Measurements from ENCODE around the gene C1QTNF6.

The C1QTNF6 gene

GRCh38 chr22:37224757-37225420, 36.8 kb upstream of the C1QTNF6 start:
- no peak overlapping the region for H2BK120ac ChIP-seq (ENCODE audit: insufficient read depth, low read length, poor library complexity)
- H3K27ac ChIP-seq (ENCODE audit: low read depth, low read length) = no peak overlapping the region
- H3K79me2 ChIP-seq (ENCODE audit: control insufficient read depth, insufficient read depth, low read length, poor library complexity) = no peaks in the 10 kb centered on the region
- peaks cover 0 to 5% of the 10 kb centered on the region in 2 experiments for H3K4me1 ChIP-seq (ENCODE audit: control insufficient read depth in 1 of 2, insufficient read depth in 2 of 2, low read length in 2 of 2)
- H3K4ac ChIP-seq (ENCODE audit: low read depth, low read length) = no peak overlapping the region
- H3K4me2 ChIP-seq (ENCODE audit: low read length) = no peak overlapping the region
- H3K27me3 ChIP-seq (ENCODE audit: insufficient read depth, low read length) = no peaks in the 10 kb centered on the region
- H3K36me3 ChIP-seq (ENCODE audit: control insufficient read depth in 1 of 2, insufficient read depth in 2 of 2, low read length in 2 of 2) = no peaks in the 10 kb centered on the region
- H4K91ac ChIP-seq (ENCODE audit: low read depth, low read length) = no peak overlapping the region
- H3K4me3 ChIP-seq (ENCODE audit: low read depth, low read length) = no peak overlapping the region
- no peak overlapping the region for H2BK5ac ChIP-seq (ENCODE audit: low read depth, low read length, poor library complexity)
- H3K14ac ChIP-seq (ENCODE audit: low read length) = no peak overlapping the region
- H3K9me3 ChIP-seq (ENCODE audit: insufficient read depth, low read depth, low read length) = peaks cover 2% of the 10 kb centered on the region
- H4K12ac ChIP-seq (ENCODE audit: low read depth, low read length) = no peak overlapping the region
- DNase-seq = no peak
- H3K79me1 ChIP-seq (ENCODE audit: low read length) = no peaks in the 10 kb centered on the region
- H3K9ac ChIP-seq (ENCODE audit: low read length) = no peak overlapping the region
- no peak overlapping the region for H2BK12ac ChIP-seq (ENCODE audit: low read length)
- no peak overlapping the region for H2AK5ac ChIP-seq (ENCODE audit: low read length)
- H4K8ac ChIP-seq (ENCODE audit: low read depth, low read length) = no peak overlapping the region
- no peak overlapping the region for H2AFZ ChIP-seq (ENCODE audit: insufficient read depth, low read length, poor library complexity)
- H3K23ac ChIP-seq (ENCODE audit: low read length) = no peak overlapping the region
- H3K18ac ChIP-seq (ENCODE audit: low read length) = no peak overlapping the region
- WGBS (ENCODE audit: extremely low coverage, insufficient coverage, insufficient read length) = no CpG with 5 or more reads among the region's 8 CpGs

GRCh38 chr22:37223965-37224551, 36.0 kb upstream of the C1QTNF6 start:
- Histone ChIP-seq H4K8ac (ENCODE audit: low read depth, low read length) (no peak overlapping the region), H2BK120ac (ENCODE audit: insufficient read depth, low read length, poor library complexity) (no peak overlapping the region), H2BK5ac (ENCODE audit: low read depth, low read length, poor library complexity) (no peak overlapping the region), H3K27ac (ENCODE audit: low read depth, low read length) (no peak overlapping the region), H4K91ac (ENCODE audit: low read depth, low read length) (no peak overlapping the region), H2AK5ac (ENCODE audit: low read length) (no peak overlapping the region), H3K4me3 (ENCODE audit: low read depth, low read length) (no peak overlapping the region), H3K4me1 (ENCODE audit: control insufficient read depth in 1 of 2, insufficient read depth in 2 of 2, low read length in 2 of 2) (peaks cover 0 to 5% of the 10 kb centered on the region in 2 experiments), H3K14ac (ENCODE audit: low read length) (no peak overlapping the region), H3K4me2 (ENCODE audit: low read length) (no peak overlapping the region), H3K9ac (ENCODE audit: low read length) (no peak overlapping the region), H3K27me3 (ENCODE audit: insufficient read depth, low read length) (no peaks in the 10 kb centered on the region), H3K79me1 (ENCODE audit: low read length) (no peaks in the 10 kb centered on the region), H3K23ac (ENCODE audit: low read length) (no peak overlapping the region), H4K12ac (ENCODE audit: low read depth, low read length) (no peak overlapping the region), H3K18ac (ENCODE audit: low read length) (no peak overlapping the region), H3K9me3 (ENCODE audit: insufficient read depth, low read depth, low read length) (peaks cover 2% of the 10 kb centered on the region), H2AFZ (ENCODE audit: insufficient read depth, low read length, poor library complexity) (no peak overlapping the region), H3K36me3 (ENCODE audit: control insufficient read depth in 1 of 2, insufficient read depth in 2 of 2, low read length in 2 of 2) (no peaks in the 10 kb centered on the region), H3K4ac (ENCODE audit: low read depth, low read length) (no peak overlapping the region), H3K79me2 (ENCODE audit: control insufficient read depth, insufficient read depth, low read length, poor library complexity) (no peaks in the 10 kb centered on the region), H2BK12ac (ENCODE audit: low read length) (no peak overlapping the region)
- no peak for DNase-seq
- WGBS (ENCODE audit: extremely low coverage, insufficient coverage, insufficient read length) = no CpG with 5 or more reads among the region's 3 CpGs

DNA sequence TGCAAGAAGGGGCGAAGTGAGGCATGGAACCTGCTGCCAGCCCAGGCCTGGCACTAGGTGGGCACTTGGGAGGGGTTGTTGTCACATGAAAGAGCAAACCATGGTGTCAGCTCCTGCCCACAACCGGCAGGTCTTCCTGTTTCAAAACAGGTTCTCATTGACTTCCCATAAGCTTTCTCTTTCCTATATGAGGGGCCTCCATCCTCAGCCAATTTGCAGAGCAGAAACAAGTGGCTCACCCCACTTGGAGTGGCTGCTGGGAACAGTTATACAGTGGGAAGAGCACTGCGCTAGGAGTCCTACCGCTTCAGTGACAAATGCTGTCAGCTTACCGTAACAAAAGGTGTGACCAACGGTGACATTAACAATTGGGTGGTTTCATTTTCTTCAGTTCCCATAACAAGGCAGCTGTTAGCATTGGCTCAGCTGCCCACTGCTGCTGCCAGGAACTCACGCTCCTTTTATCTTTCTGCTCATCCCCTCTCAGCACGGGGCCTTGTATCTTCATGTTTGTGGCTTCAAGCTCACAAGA, 34.5 kb upstream of the C1QTNF6 start:
- no peak overlapping the region for H3K4me2 ChIP-seq (ENCODE audit: low read length)
- H3K14ac ChIP-seq (ENCODE audit: low read length) = no peak overlapping the region
- no peak overlapping the region for H4K91ac ChIP-seq (ENCODE audit: low read depth, low read length)
- H2AK5ac ChIP-seq (ENCODE audit: low read length) = no peak overlapping the region
- H4K8ac ChIP-seq (ENCODE audit: low read depth, low read length) = no peak overlapping the region
- no peaks in the 10 kb centered on the region for H3K36me3 ChIP-seq (ENCODE audit: control insufficient read depth in 1 of 2, insufficient read depth in 2 of 2, low read length in 2 of 2)
- no peak overlapping the region for H3K4me3 ChIP-seq (ENCODE audit: low read depth, low read length)
- DNase-seq = no peak
- H3K9ac ChIP-seq (ENCODE audit: low read length) = no peak overlapping the region
- WGBS (ENCODE audit: extremely low coverage, insufficient coverage, insufficient read length) = no CpG with 5 or more reads among the region's 8 CpGs
- no peak overlapping the region for H3K27ac ChIP-seq (ENCODE audit: low read depth, low read length)
- H4K12ac ChIP-seq (ENCODE audit: low read depth, low read length) = no peak overlapping the region
- peaks cover 3% of the 10 kb centered on the region for H3K9me3 ChIP-seq (ENCODE audit: insufficient read depth, low read depth, low read length)
- H3K4me1 ChIP-seq (ENCODE audit: control insufficient read depth in 1 of 2, insufficient read depth in 2 of 2, low read length in 2 of 2) = no peaks in the 10 kb centered on the region
- no peaks in the 10 kb centered on the region for H3K27me3 ChIP-seq (ENCODE audit: insufficient read depth, low read length)
- no peak overlapping the region for H3K18ac ChIP-seq (ENCODE audit: low read length)
- H2AFZ ChIP-seq (ENCODE audit: insufficient read depth, low read length, poor library complexity) = no peak overlapping the region
- no peak overlapping the region for H2BK12ac ChIP-seq (ENCODE audit: low read length)
- no peaks in the 10 kb centered on the region for H3K79me1 ChIP-seq (ENCODE audit: low read length)
- H2BK5ac ChIP-seq (ENCODE audit: low read depth, low read length, poor library complexity) = no peak overlapping the region
- no peak overlapping the region for H3K4ac ChIP-seq (ENCODE audit: low read depth, low read length)
- no peaks in the 10 kb centered on the region for H3K79me2 ChIP-seq (ENCODE audit: control insufficient read depth, insufficient read depth, low read length, poor library complexity)
- no peak overlapping the region for H2BK120ac ChIP-seq (ENCODE audit: insufficient read depth, low read length, poor library complexity)
- H3K23ac ChIP-seq (ENCODE audit: low read length) = no peak overlapping the region

- no peaks in the 10 kb centered on the region for H3K36me3 ChIP-seq (ENCODE audit: control insufficient read depth in 1 of 2, insufficient read depth in 2 of 2, low read length in 2 of 2)
- no peaks in the 10 kb centered on the region for H3K27me3 ChIP-seq (ENCODE audit: insufficient read depth, low read length)
- no peak overlapping the region for H3K14ac ChIP-seq (ENCODE audit: low read length)
- H4K91ac ChIP-seq (ENCODE audit: low read depth, low read length) = no peak overlapping the region
- no peak overlapping the region for H3K23ac ChIP-seq (ENCODE audit: low read length)
- H3K4me3 ChIP-seq (ENCODE audit: low read depth, low read length) = no peak overlapping the region
- H2AK5ac ChIP-seq (ENCODE audit: low read length) = no peak overlapping the region
- H2BK120ac ChIP-seq (ENCODE audit: insufficient read depth, low read length, poor library complexity) = no peak overlapping the region
- no peak overlapping the region for H3K4me2 ChIP-seq (ENCODE audit: low read length)
- WGBS (ENCODE audit: extremely low coverage, insufficient coverage, insufficient read length) = no CpG with 5 or more reads among the region's 10 CpGs
- H2AFZ ChIP-seq (ENCODE audit: insufficient read depth, low read length, poor library complexity) = no peak overlapping the region
- H4K12ac ChIP-seq (ENCODE audit: low read depth, low read length) = no peak overlapping the region
- no peaks in the 10 kb centered on the region for H3K4me1 ChIP-seq (ENCODE audit: control insufficient read depth in 1 of 2, insufficient read depth in 2 of 2, low read length in 2 of 2)
- H3K79me1 ChIP-seq (ENCODE audit: low read length) = no peaks in the 10 kb centered on the region
- no peak overlapping the region for H2BK5ac ChIP-seq (ENCODE audit: low read depth, low read length, poor library complexity)
- H3K9me3 ChIP-seq (ENCODE audit: insufficient read depth, low read depth, low read length) = peaks cover 3% of the 10 kb centered on the region
- no peak overlapping the region for H3K18ac ChIP-seq (ENCODE audit: low read length)
- H3K4ac ChIP-seq (ENCODE audit: low read depth, low read length) = no peak overlapping the region
- H3K27ac ChIP-seq (ENCODE audit: low read depth, low read length) = no peak overlapping the region
- H3K9ac ChIP-seq (ENCODE audit: low read length) = no peak overlapping the region
- H3K79me2 ChIP-seq (ENCODE audit: control insufficient read depth, insufficient read depth, low read length, poor library complexity) = no peaks in the 10 kb centered on the region
- no peak overlapping the region for H2BK12ac ChIP-seq (ENCODE audit: low read length)
- no peak overlapping the region for H4K8ac ChIP-seq (ENCODE audit: low read depth, low read length)
- no peak for DNase-seq
Observed at GRCh38 chr22:37221424-37222333, 33.6 kb upstream of the C1QTNF6 start.
